DLD1 (cell line): ENCODE data around the gene FAM170B.

ENCODE experiments used
- in situ Hi-C: cut with HindIII; loops from 2 replicates; pipeline ENCODE4 v1.10.0; 2017; ENCODE audit warnings: low sequenced_read_pairs

Gene FAM170B

GRCh38 chr10:49133706-49134248, at the start of gene FAM170B:
TSS of gene FAM170B (minus strand) at chr10:49134021. CDS start at chr10:49133918, 103 bp downstream.
- in situ Hi-C loops, result no loop called here

- in situ Hi-C loops, result no loop called here
These were observed 49.0 kb upstream of the FAM170B start for GRCh38 chr10:49182776-49183175.

GRCh38 chr10:49180444-49180860, 46.6 kb upstream of the FAM170B start:
- in situ Hi-C loops, result no loop called here

- in situ Hi-C loops, result no loop called here
These were observed 46.0 kb upstream of the FAM170B start for GRCh38 chr10:49179699-49180443.

GRCh38 chr10:49178489-49179471, 45.0 kb upstream of the FAM170B start:
- in situ Hi-C loops, result no loop called here

- in situ Hi-C loops, result no loop called here
These were observed 43.9 kb upstream of the FAM170B start for GRCh38 chr10:49177391-49178355.

GRCh38 chr10:49176310-49177268, 42.8 kb upstream of the FAM170B start:
- in situ Hi-C loops, result no loop called here

- in situ Hi-C loops, result no loop called here
These were observed 41.9 kb upstream of the FAM170B start for GRCh38 chr10:49175587-49176309.

GRCh38 chr10:49174926-49175500, 41.2 kb upstream of the FAM170B start:
- in situ Hi-C loops, result no loop called here

- in situ Hi-C loops, result no loop called here
These were observed 40.6 kb upstream of the FAM170B start for GRCh38 chr10:49174261-49174925.

- in situ Hi-C loops, result no loop called here
These were observed 40.0 kb upstream of the FAM170B start for GRCh38 chr10:49173853-49174252.

- in situ Hi-C loops, result no loop called here
These were observed 39.5 kb upstream of the FAM170B start for GRCh38 chr10:49173201-49173772.

GRCh38 chr10:49172777-49173132, 38.9 kb upstream of the FAM170B start:
- in situ Hi-C loops, result no loop called here

GRCh38 chr10:49172061-49172776, 38.4 kb upstream of the FAM170B start:
- in situ Hi-C loops, result no loop called here

- in situ Hi-C loops, result no loop called here
These were observed 37.7 kb upstream of the FAM170B start for GRCh38 chr10:49171326-49172060.
